Stimulated activated CD4-positive, alpha-beta T cell treated with anti-CD3 and anti-CD28 coated beads, Interleukin-12 subunit alpha, Interleukin-12 subunit beta, amount 100 ng/mL, for 4 hours (primary cell): ENCODE results near the gene CHD5.

ENCODE experiments used
- DNase-seq: peaks from one replicate; pipeline ENCODE4 v3.0.0-alpha.2; 2020

The CHD5 gene

GRCh38 chr1:6172549-6172948 lies 7.6 kb downstream of the CHD5 start:
- DNase-seq = no peak

- DNase-seq = no peak
These were observed 8.5 kb downstream of the CHD5 start for GRCh38 chr1:6171548-6172124.

GRCh38 chr1:6170742-6171201 lies 9.3 kb downstream of the CHD5 start:
- DNase-seq = no peak

- no peak for DNase-seq
These were observed 9.9 kb downstream of the CHD5 start for GRCh38 chr1:6170116-6170741.

GRCh38 chr1:6168947-6169586 lies 11.1 kb downstream of the CHD5 start:
- no peak for DNase-seq

- DNase-seq = no peak
These were observed 12.5 kb downstream of the CHD5 start for GRCh38 chr1:6167391-6168303.

GRCh38 chr1:6166655-6167390 lies 13.3 kb downstream of the CHD5 start:
- DNase-seq = no peak

GRCh38 chr1:6166221-6166620 lies 13.9 kb downstream of the CHD5 start:
- DNase-seq = no peak

- DNase-seq = no peak
These were observed 14.6 kb downstream of the CHD5 start for GRCh38 chr1:6165441-6165985.

- no peak for DNase-seq
These were observed 15.1 kb downstream of the CHD5 start for GRCh38 chr1:6165027-6165426.

- no peak for DNase-seq
These were observed 16.0 kb downstream of the CHD5 start for GRCh38 chr1:6163973-6164617.

- DNase-seq = no peak
These were observed 16.7 kb downstream of the CHD5 start for GRCh38 chr1:6163191-6163972.

- no peak for DNase-seq
These were observed 17.3 kb downstream of the CHD5 start for GRCh38 chr1:6162773-6163172.

- DNase-seq = no peak
These were observed 17.8 kb downstream of the CHD5 start for GRCh38 chr1:6162341-6162740.

- no peak for DNase-seq
These were observed 21.9 kb downstream of the CHD5 start for GRCh38 chr1:6158181-6158580.

GRCh38 chr1:6157528-6158174 lies 22.5 kb downstream of the CHD5 start:
- peak; percentile 22 for DNase-seq

GRCh38 chr1:6157132-6157527 lies 23.0 kb downstream of the CHD5 start:
- no peak for DNase-seq

- DNase-seq = no peak
These were observed 25.4 kb downstream of the CHD5 start for GRCh38 chr1:6154525-6155319.

- DNase-seq = no peak
These were observed 27.2 kb downstream of the CHD5 start for GRCh38 chr1:6152882-6153281.

GRCh38 chr1:6152181-6152580 lies 27.9 kb downstream of the CHD5 start:
- DNase-seq = no peak
